HUES64 (cell line): Measurements from ENCODE around the gene TSHR.
A peak's percentile ranks its signal among the peaks of the same experiment; 100 is the strongest.

Experiments
- H3K27ac ChIP-seq: 2 replicates; pipeline ENCODE4 v1.7.0; 2013; ENCODE audit warnings: low read depth, low read length, inconsistent platforms
- H3K27me3 ChIP-seq: 2 replicates; pipeline ENCODE4 v1.6.1; 2013; ENCODE audit warnings: mild to moderate bottlenecking, low read length; ENCODE audit not compliant: insufficient read depth
- H3K36me3 ChIP-seq: 2 replicates; pipeline ENCODE4 v1.6.1; 2013; ENCODE audit warnings: mild to moderate bottlenecking, low read length; ENCODE audit not compliant: insufficient read depth
- H3K4me1 ChIP-seq: 2 replicates; pipeline ENCODE4 v1.6.1; 2013; ENCODE audit warnings: mild to moderate bottlenecking, low read length, moderate library complexity; ENCODE audit not compliant: insufficient read depth
- H3K4me3 ChIP-seq: 2 replicates; pipeline ENCODE4 v1.5.1; 2013; ENCODE audit warnings: mild to moderate bottlenecking, low read length, moderate library complexity
- H3K9ac ChIP-seq: 2 replicates; pipeline ENCODE4 v1.6.1; 2013; ENCODE audit warnings: mild to moderate bottlenecking, low read depth, low read length
- H3K9me3 ChIP-seq: 2 replicates; pipeline ENCODE4 v1.6.1; 2013; ENCODE audit warnings: low read depth, low read length; ENCODE audit not compliant: insufficient read depth
- WGBS: fragments of 150-250, 120-280 bp; methylation state at CpG from one replicate; pipeline ENCODE4 v1.1.7; 2013; ENCODE audit warnings: missing lambda C conversion rate; 5-methylcytosine and 5-hydroxymethylcytosine counted together

The TSHR gene

DNA sequence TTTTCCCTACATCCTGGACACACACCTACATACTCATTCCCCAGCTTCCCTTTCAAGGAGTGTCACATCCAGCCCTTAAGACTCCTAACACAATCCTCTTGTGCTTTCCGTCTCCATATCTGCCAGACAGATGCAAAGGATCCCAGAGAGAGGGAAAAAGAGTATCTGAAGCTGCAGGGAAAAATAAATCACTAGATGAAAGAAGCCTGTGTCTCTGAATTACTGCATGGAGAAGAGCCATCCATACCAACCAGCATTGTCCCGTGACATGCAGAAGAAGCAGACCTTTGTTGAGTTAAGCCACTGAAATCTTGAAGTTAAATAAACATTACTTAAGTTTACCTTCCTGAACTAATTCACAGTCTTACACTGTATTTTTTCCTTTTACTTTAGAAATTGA lies 210.7 kb downstream of the TSHR start:
- WGBS = 88% methylated on average over 2 of the region's 2 CpGs
- Histone ChIP-seq H3K4me3 (no peak overlapping the region), H3K9ac (no peak overlapping the region), H3K4me1 (no peaks in the 10 kb centered on the region), H3K36me3 (no peaks in the 10 kb centered on the region), H3K9me3 (no peaks in the 10 kb centered on the region), H3K27me3 (no peaks in the 10 kb centered on the region), H3K27ac (no peak overlapping the region)

- no peaks in the 10 kb centered on the region for H3K36me3 ChIP-seq
- WGBS = 85% methylated on average over 4 of the region's 4 CpGs
- no peaks in the 10 kb centered on the region for H3K9me3 ChIP-seq
- peak overlapping the region; percentile 71 for H3K4me3 ChIP-seq
- H3K27ac ChIP-seq = no peak overlapping the region
- no peaks in the 10 kb centered on the region for H3K27me3 ChIP-seq
- no peaks in the 10 kb centered on the region for H3K4me1 ChIP-seq
- H3K9ac ChIP-seq = no peak overlapping the region
Measured at GRCh38 chr14:81169267-81169666, 213.8 kb downstream of the TSHR start.

DNA sequence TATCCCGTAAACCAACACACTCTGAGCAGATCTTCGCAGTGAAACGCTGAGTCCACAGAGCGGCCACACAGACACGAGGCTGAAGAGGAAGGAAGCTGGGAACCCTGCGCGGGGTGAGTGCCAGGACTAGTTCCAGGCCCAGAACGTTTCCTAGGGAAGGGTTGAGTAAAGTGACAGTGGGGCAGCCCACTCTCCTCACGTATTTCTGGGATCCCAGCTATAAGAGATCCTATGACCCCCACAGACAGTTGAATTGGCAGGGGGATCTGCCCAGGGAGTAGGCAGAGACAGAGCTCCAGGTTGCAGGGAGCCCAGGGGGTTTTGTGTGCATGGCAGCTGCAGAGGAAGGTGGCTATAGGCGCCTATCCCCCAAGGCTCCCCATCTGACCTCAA lies 214.3 kb downstream of the TSHR start:
- Histone ChIP-seq H3K4me3 (peak overlapping the region; percentile 71), H3K27me3 (no peaks in the 10 kb centered on the region), H3K9me3 (no peaks in the 10 kb centered on the region), H3K27ac (no peak overlapping the region; the same call in 1 of the 2 replicates), H3K36me3 (no peaks in the 10 kb centered on the region), H3K9ac (peak overlapping the region; percentile 88), H3K4me1 (no peaks in the 10 kb centered on the region)
- WGBS = 66% methylated on average over 10 of the region's 10 CpGs

DNA sequence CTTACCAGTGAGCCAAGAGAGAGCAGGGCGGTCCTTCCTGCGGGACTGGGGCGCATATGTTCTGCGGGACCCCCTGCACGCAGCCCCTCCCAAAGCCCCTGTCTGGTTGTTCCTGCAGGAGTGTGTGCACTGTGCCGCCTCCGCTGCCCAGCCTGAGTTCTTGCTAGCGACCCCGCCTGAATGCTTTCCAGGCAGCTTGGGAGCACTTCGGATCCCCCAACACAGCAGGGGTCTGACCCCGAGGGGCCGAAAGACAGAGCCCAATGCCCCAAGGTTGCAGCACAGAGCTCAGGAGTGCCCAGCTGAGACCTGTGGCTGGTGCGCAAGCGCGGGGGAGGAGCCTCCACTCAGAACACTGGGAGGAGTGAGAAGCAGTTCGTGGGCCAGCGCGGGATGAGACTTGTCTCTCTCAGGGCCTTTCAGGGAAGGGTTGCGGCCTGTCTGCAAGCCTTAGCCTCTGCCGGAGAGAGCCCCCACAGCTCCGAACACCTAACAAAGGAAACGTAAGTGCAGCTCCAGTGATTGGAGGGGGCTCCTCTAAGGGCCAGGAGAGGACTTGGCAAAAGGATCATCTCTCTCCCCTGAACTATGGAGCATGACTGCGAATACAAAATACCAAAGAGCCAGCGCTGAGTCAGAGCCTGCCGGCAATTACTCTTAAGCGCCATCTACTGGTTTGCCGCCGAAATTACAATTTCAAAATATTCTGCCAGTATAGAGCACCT lies 214.8 kb downstream of the TSHR start:
- WGBS = 3% methylated on average over 28 of the region's 28 CpGs
- Histone ChIP-seq H3K27me3 (no peaks in the 10 kb centered on the region), H3K27ac (peak overlapping the region; percentile 94), H3K9me3 (no peaks in the 10 kb centered on the region), H3K36me3 (no peaks in the 10 kb centered on the region), H3K4me3 (peak overlapping the region; percentile 71), H3K4me1 (no peaks in the 10 kb centered on the region), H3K9ac (peak overlapping the region; percentile 88)

DNA sequence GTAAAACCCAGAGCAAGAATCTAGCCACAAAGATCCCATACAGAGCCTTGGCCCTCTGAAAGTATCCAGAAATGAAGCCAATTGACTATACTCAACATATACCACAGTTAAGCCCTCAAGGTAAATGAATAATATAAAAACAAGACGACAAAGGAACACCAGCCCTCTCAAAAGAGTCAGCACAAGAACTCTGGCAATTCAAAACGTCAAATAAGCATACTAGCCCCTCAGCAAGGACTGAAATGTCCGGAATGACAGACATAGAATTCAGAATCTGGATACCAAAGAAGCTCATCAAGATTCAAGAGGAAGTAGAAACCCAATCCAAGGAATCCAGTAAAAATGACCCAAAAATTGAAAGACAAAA lies 215.4 kb downstream of the TSHR start:
- Histone ChIP-seq H3K9me3 (no peaks in the 10 kb centered on the region), H3K36me3 (no peaks in the 10 kb centered on the region), H3K9ac (peak overlapping the region; percentile 88; the same call in 1 of the 2 replicates), H3K27me3 (no peaks in the 10 kb centered on the region), H3K4me3 (peak overlapping the region; percentile 71), H3K4me1 (no peaks in the 10 kb centered on the region), H3K27ac (no peak overlapping the region)
- WGBS = 47% methylated on average over 3 of the region's 3 CpGs

DNA sequence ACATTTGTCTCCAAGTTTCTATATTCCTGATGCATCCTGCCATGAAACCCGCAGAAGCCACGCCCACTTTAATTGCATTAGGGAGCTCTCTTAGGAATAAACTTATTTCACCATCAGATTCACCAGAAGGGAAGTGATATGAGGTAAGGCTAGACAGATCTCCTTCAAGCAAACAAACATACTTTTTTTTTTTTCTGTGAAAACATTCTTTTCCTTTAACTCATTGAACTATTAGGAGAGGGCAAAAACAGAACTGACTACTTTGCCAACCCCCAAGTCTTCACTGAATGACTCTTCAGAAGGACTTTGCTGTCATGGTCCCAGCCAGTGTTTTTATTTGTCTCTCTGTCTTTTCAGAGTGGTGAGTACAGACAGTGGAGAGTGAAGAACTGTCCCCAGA lies 216.9 kb downstream of the TSHR start:
- H3K36me3 ChIP-seq = 0 out of 2 replicates have a peak, but pooled peaks cover 4% of the 10 kb centered on the region
- no peaks in the 10 kb centered on the region for H3K4me1 ChIP-seq
- 92% methylated on average over 2 of the region's 2 CpGs for WGBS
- no peak overlapping the region for H3K4me3 ChIP-seq
- H3K9me3 ChIP-seq = no peaks in the 10 kb centered on the region
- no peaks in the 10 kb centered on the region for H3K27me3 ChIP-seq
- H3K27ac ChIP-seq = no peak overlapping the region
- H3K9ac ChIP-seq = no peak overlapping the region

DNA sequence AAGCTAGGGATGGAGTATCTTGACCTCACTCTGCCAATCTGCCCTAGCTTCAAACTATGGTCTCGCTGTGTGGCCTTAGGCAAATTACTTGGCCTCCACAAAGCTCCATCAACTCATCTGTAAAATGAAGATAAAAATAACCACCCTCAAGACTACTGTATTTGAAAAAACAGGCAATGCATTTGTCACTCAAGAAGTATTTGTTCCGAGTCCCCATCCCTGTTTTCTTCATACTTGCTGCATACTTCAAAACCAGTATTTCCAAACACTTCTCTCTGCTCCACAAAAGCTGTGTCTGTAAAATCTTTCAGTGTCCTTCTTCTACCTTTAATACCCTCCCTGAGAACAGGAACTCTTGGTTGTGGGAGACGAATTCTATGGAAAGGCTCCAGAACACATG lies 217.5 kb downstream of the TSHR start:
- Histone ChIP-seq H3K9me3 (no peaks in the 10 kb centered on the region), H3K4me1 (no peaks in the 10 kb centered on the region), H3K36me3 (peaks cover 7% of the 10 kb centered on the region; the same call in 1 of the 2 replicates), H3K27ac (no peak overlapping the region), H3K27me3 (no peaks in the 10 kb centered on the region), H3K9ac (no peak overlapping the region), H3K4me3 (no peak overlapping the region)
- 92% methylated on average over 2 of the region's 3 CpGs for WGBS

- H3K27ac ChIP-seq = no peak overlapping the region
- no peaks in the 10 kb centered on the region for H3K9me3 ChIP-seq
- WGBS = 100% methylated on average over 3 of the region's 3 CpGs
- H3K27me3 ChIP-seq = no peaks in the 10 kb centered on the region
- H3K36me3 ChIP-seq = peaks cover 41% of the 10 kb centered on the region
- H3K4me3 ChIP-seq = no peak overlapping the region
- H3K4me1 ChIP-seq = no peaks in the 10 kb centered on the region
- H3K9ac ChIP-seq = no peak overlapping the region
Measured at GRCh38 chr14:81176241-81176640, 220.8 kb downstream of the TSHR start.

GRCh38 chr14:81177225-81177624 lies 221.8 kb downstream of the TSHR start:
- Histone ChIP-seq H3K4me1 (no peaks in the 10 kb centered on the region), H3K9ac (no peak overlapping the region), H3K4me3 (no peak overlapping the region), H3K27ac (no peak overlapping the region), H3K9me3 (no peaks in the 10 kb centered on the region), H3K27me3 (no peaks in the 10 kb centered on the region), H3K36me3 (peaks cover 49% of the 10 kb centered on the region)
- 92% methylated on average over 1 of the region's 1 CpG for WGBS

- Histone ChIP-seq H3K4me3 (no peak overlapping the region), H3K36me3 (peaks cover 58% of the 10 kb centered on the region), H3K9me3 (no peaks in the 10 kb centered on the region), H3K27ac (no peak overlapping the region), H3K4me1 (no peaks in the 10 kb centered on the region), H3K27me3 (no peaks in the 10 kb centered on the region), H3K9ac (no peak overlapping the region)
Measured at GRCh38 chr14:81178063-81178462, 222.6 kb downstream of the TSHR start.

GRCh38 chr14:81179631-81180030 lies 224.2 kb downstream of the TSHR start:
- Histone ChIP-seq H3K27ac (no peak overlapping the region), H3K9ac (no peak overlapping the region), H3K4me3 (no peak overlapping the region), H3K36me3 (peaks cover 73% of the 10 kb centered on the region), H3K4me1 (no peaks in the 10 kb centered on the region), H3K27me3 (no peaks in the 10 kb centered on the region), H3K9me3 (no peaks in the 10 kb centered on the region)
- 100% methylated on average over 2 of the region's 2 CpGs for WGBS
